Lung (tissue), 12 donors: ENCODE measurements around the gene NFASC. TPM values are rescaled to one million over a fixed set of nuclear protein-coding genes. Genes with fewer than 3 reads are reported as not detected.

Experiments
- ATAC-seq: fragments of 200-7000 bp; cut with Tn5 transposase; one replicate; pipeline ENCODE4 v1.9.1; 2020; ENCODE audit warnings: moderate number of reproducible peaks; ENCODE audit not compliant: insufficient read depth, low FRiP score
- DNase-seq, 3 donors: peaks; one replicate each; pipeline ENCODE4 v3.0.0-alpha.2; 2013 to 2017
- H3K27ac ChIP-seq, 2 donors: one replicate each; pipeline ENCODE4 v1.5.1; 2013; ENCODE audit warnings: mild to moderate bottlenecking in 2 of 2, moderate library complexity in 2 of 2, control low read depth in 1 of 2, inconsistent platforms in 1 of 2, low read depth in 1 of 2, low read length in 1 of 2
- H3K27me3 ChIP-seq, 3 donors: one replicate each; pipeline ENCODE4 v1.5.1; 2013; ENCODE audit warnings: low read length in 2 of 3; ENCODE audit not compliant: control insufficient read depth in 3 of 3, insufficient read depth in 3 of 3
- H3K36me3 ChIP-seq, 4 donors: one replicate each; pipeline ENCODE4 v1.5.1; 2013; ENCODE audit warnings: low read length in 4 of 4, mild to moderate bottlenecking in 1 of 4, moderate library complexity in 1 of 4; ENCODE audit not compliant: control insufficient read depth in 4 of 4, insufficient read depth in 4 of 4
- H3K4me1 ChIP-seq, 5 donors: one replicate each; pipeline ENCODE4 v1.5.1; 2013; ENCODE audit warnings: low read length in 5 of 5, mild to moderate bottlenecking in 2 of 5, moderate library complexity in 1 of 5; ENCODE audit not compliant: control insufficient read depth in 5 of 5, insufficient read depth in 5 of 5
- H3K4me3 ChIP-seq: one replicate; pipeline ENCODE4 v1.5.1; 2013; ENCODE audit warnings: mild to moderate bottlenecking, control low read depth, moderate library complexity
- H3K9ac ChIP-seq, 2 donors: one replicate each; pipeline ENCODE4 v1.5.1; 2013; ENCODE audit warnings: low read length in 2 of 2, control low read depth in 1 of 2; ENCODE audit not compliant: insufficient read depth in 1 of 2
- H3K9me3 ChIP-seq, 4 donors: one replicate each; pipeline ENCODE4 v1.5.1; 2013; ENCODE audit warnings: low read length in 3 of 4, mild to moderate bottlenecking in 1 of 4, moderate library complexity in 1 of 4; ENCODE audit not compliant: control insufficient read depth in 4 of 4, insufficient read depth in 3 of 4
- CTCF ChIP-seq: IDR thresholded peaks from 2 replicates; pipeline ENCODE4 v1.5.1; 2012; ENCODE audit warnings: mild to moderate bottlenecking; ENCODE audit errors: control extremely low read depth, extremely low read depth
- WGBS, 2 donors: extraction: QIAGEN DNeasy Blood & Tissue Kit; methylation state at CpG; one replicate each; pipeline ENCODE4 v1.1.7; 2013; 5-methylcytosine and 5-hydroxymethylcytosine counted together
- polyA plus RNA-seq, 2 donors: library from polyadenylated mRNA; stranded (reverse); fragments of 200-250 nt; gene quantifications; one replicate each; pipeline ENCODE4 v1.2.1, GENCODE V29; 2013
- total RNA-seq, 2 donors: library from RNA; depleted of rRNA in 1 of 2; stranded (reverse); fragments of >200 nt in 1 of 2; gene quantifications; one replicate each; pipeline ENCODE4 v1.2.1, GENCODE V29; 2014 to 2021
- donor health status: control.
- donor health status: control.
- donor health status: Bipolar disorder and iron deficiency.
- donor health status: healthy.
- donor health status: DM: yes; HTN: yes; CAD: no.

The NFASC gene
- total and polyA plus RNA-seq, 4 donors = 1.8 to 11.2 (median 3.8) TPM

DNA sequence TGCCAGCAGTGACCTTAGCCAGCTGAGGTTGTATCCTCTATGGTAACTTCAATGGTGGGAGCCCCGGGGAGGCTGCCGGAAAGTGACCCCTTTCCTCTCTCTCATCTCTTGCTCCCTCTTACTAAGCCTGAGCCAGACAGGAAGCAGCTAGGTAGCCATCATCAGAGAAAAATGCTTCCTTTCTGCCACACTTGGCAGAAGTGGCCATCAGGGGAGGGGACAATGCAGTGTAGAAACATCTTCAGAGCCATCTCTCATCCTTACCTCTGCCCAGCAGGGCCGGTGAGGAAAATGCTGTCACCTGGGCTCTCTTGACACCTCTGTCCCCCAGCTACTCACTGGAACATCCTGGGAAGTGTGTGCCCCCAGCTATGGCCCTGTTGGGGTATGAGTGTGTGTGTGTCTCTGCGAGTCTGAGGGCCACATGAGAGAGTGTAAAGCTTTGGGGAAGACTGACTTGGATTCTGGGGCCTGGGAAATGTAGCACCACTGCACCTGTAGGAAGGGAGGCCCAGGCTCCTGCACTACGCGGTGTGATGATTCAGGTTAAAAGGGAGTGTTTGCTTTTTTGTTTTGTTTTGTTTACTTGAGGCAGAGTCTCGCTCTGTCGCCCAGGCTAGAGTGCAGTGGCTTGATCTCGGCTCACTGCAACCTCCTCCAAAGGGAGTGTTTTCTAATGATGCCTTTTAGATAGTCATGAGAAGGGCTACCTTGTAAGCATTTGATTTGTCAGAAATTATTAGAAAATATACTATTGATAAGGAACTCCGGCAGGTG is 123.6 kb downstream of the NFASC start:
- Histone ChIP-seq H3K27me3 (peaks cover 0 to 6% (median 0%) of the 10 kb centered on the region in 3 donors), H3K9me3 (peaks cover 0 to 5% (median 0%) of the 10 kb centered on the region in 4 donors), H3K9ac (no peak overlapping the region), H3K27ac (no peak overlapping the region), H3K4me3 (no peak overlapping the region), H3K4me1 (peaks cover 0 to 10% (median 0%) of the 10 kb centered on the region in 5 donors), H3K36me3 (no peaks in the 10 kb centered on the region)
- DNase-seq = no peak
- 85 to 91% methylated on average over 10 of the region's 10 CpGs for WGBS, 2 donors
- no peak for ATAC-seq
- no peak for TF ChIP-seq CTCF

- H3K4me3 ChIP-seq = no peak overlapping the region
- H3K4me1 ChIP-seq = peaks cover 0 to 10% (median 0%) of the 10 kb centered on the region in 5 donors
- DNase-seq (no peak), ATAC-seq (no peak)
- 93% methylated on average over 22 of the region's 22 CpGs for WGBS, 2 donors
- no peak overlapping the region for H3K9ac ChIP-seq
- no peak overlapping the region for H3K27ac ChIP-seq
- H3K36me3 ChIP-seq = no peaks in the 10 kb centered on the region
- H3K27me3 ChIP-seq = no peaks in the 10 kb centered on the region
- no peak for TF ChIP-seq CTCF
- H3K9me3 ChIP-seq = peaks cover 0 to 5% (median 0%) of the 10 kb centered on the region in 4 donors
Measured at GRCh38 chr1:204996981-204997380, 126.3 kb downstream of the NFASC start.

DNA sequence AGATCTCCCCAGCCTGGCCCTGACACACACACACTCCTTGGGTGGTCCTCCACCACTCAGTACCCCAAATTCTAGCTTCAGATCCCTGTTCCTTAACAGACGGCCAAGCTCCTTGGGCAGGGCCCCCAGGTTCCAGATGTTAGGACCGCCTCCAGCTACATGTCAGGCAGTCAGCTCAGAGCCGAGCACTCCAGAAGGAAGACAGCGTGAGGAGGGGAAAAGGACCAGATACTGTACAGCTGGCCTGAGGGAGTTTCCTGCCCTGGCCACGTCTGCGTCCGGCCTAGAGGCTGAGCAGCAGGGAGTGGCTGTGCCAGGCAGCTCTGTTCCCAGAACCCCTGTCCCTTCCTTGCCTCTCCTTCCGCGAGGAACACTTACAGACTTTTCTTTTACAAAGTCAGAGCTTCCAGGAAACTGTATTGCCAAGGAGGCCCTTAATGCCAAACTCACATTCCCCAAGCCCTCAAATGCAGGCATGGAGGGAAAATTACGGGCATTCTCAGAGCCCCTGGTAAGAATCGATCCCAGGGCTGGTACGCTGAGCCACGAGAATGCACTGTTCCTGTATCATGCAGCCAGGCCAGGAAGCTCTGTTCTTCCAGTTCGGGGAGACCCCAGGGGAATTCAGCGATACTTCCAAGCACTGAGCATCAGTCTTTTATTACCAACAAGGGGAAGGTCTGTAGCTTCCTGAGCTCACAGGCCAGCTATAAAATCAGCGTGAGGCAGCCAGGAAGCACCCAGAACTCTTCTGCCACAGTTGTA is 127.1 kb downstream of the NFASC start:
- DNase-seq = peak; percentile 58 to 75 (median 61)
- Histone ChIP-seq H3K4me1 (peaks cover 0 to 10% (median 0%) of the 10 kb centered on the region in 5 donors), H3K36me3 (no peaks in the 10 kb centered on the region), H3K9me3 (peaks cover 0 to under 1% (median 0%) of the 10 kb centered on the region in 4 donors), H3K27me3 (peaks cover 0 to under 1% (median 0%) of the 10 kb centered on the region in 3 donors), H3K9ac (no peak overlapping the region), H3K4me3 (no peak overlapping the region), H3K27ac (no peak overlapping the region)
- ATAC-seq = no peak
- TF ChIP-seq CTCF = no peak
- WGBS, 2 donors = 66 to 82% methylated on average over 16 of the region's 16 CpGs
